ENCODE results near the gene POMC.
"Not testable (repeated sequence)": the region's sequence is repeated elsewhere in the genome, so short reads cannot be mapped to it uniquely, and the experiment has no call there.

Gene POMC

GRCh38 chr2:25158096-25158852 is 10.1 kb downstream of the POMC start:
- no peak overlapping the region for H3K4me3 ChIP-seq (ENCODE audit: low read length)
- no peaks in the 10 kb centered on the region for H3K27me3 ChIP-seq (ENCODE audit: control insufficient read depth, insufficient read depth, low read length)
- H3K9ac ChIP-seq (ENCODE audit: low read length), result no peak overlapping the region
- H3K9me3 ChIP-seq (ENCODE audit: control insufficient read depth, low read depth, low read length), result no peaks in the 10 kb centered on the region
- H3K4me1 ChIP-seq (ENCODE audit: control insufficient read depth, low read depth, low read length), result peaks cover 16% of the 10 kb centered on the region
- H3K36me3 ChIP-seq (ENCODE audit: control insufficient read depth, low read depth, low read length), result no peaks in the 10 kb centered on the region
- H3K27ac ChIP-seq (ENCODE audit: low read length), result no peak overlapping the region

GRCh38 chr2:25155401-25155800 is 13.0 kb downstream of the POMC start:
- no peak overlapping the region for H3K27ac ChIP-seq (ENCODE audit: low read length)
- H3K9me3 ChIP-seq (ENCODE audit: control insufficient read depth, low read depth, low read length), result no peaks in the 10 kb centered on the region
- H3K27me3 ChIP-seq (ENCODE audit: control insufficient read depth, insufficient read depth, low read length), result no peaks in the 10 kb centered on the region
- H3K4me1 ChIP-seq (ENCODE audit: control insufficient read depth, low read depth, low read length), result peaks cover 13% of the 10 kb centered on the region
- no peaks in the 10 kb centered on the region for H3K36me3 ChIP-seq (ENCODE audit: control insufficient read depth, low read depth, low read length)
- H3K9ac ChIP-seq (ENCODE audit: low read length), result no peak overlapping the region
- H3K4me3 ChIP-seq (ENCODE audit: low read length), result no peak overlapping the region

- Histone ChIP-seq H3K4me3 (ENCODE audit: low read length) (no peak overlapping the region), H3K36me3 (ENCODE audit: control insufficient read depth, low read depth, low read length) (no peaks in the 10 kb centered on the region), H3K9ac (ENCODE audit: low read length) (no peak overlapping the region), H3K4me1 (ENCODE audit: control insufficient read depth, low read depth, low read length) (no peaks in the 10 kb centered on the region), H3K27me3 (ENCODE audit: control insufficient read depth, insufficient read depth, low read length) (no peaks in the 10 kb centered on the region), H3K27ac (ENCODE audit: low read length) (no peak overlapping the region), H3K9me3 (ENCODE audit: control insufficient read depth, low read depth, low read length) (no peaks in the 10 kb centered on the region)
These were observed 16.7 kb downstream of the POMC start for GRCh38 chr2:25151718-25152117.

GRCh38 chr2:25150993-25151392 is 17.4 kb downstream of the POMC start:
- not testable (repeated sequence) for H3K9ac ChIP-seq (ENCODE audit: low read length); H3K27me3 ChIP-seq (ENCODE audit: control insufficient read depth, insufficient read depth, low read length); H3K9me3 ChIP-seq (ENCODE audit: control insufficient read depth, low read depth, low read length); H3K36me3 ChIP-seq (ENCODE audit: control insufficient read depth, low read depth, low read length); H3K4me3 ChIP-seq (ENCODE audit: low read length); H3K27ac ChIP-seq (ENCODE audit: low read length); H3K4me1 ChIP-seq (ENCODE audit: control insufficient read depth, low read depth, low read length)

- no peaks in the 10 kb centered on the region for H3K27me3 ChIP-seq (ENCODE audit: control insufficient read depth, insufficient read depth, low read length)
- H3K4me3 ChIP-seq (ENCODE audit: low read length), result no peak overlapping the region
- no peak overlapping the region for H3K9ac ChIP-seq (ENCODE audit: low read length)
- no peak overlapping the region for H3K27ac ChIP-seq (ENCODE audit: low read length)
- no peaks in the 10 kb centered on the region for H3K9me3 ChIP-seq (ENCODE audit: control insufficient read depth, low read depth, low read length)
- no peaks in the 10 kb centered on the region for H3K4me1 ChIP-seq (ENCODE audit: control insufficient read depth, low read depth, low read length)
- H3K36me3 ChIP-seq (ENCODE audit: control insufficient read depth, low read depth, low read length), result peaks cover 6% of the 10 kb centered on the region
These were observed 18.7 kb downstream of the POMC start for GRCh38 chr2:25149646-25150045.

- no peaks in the 10 kb centered on the region for H3K27me3 ChIP-seq (ENCODE audit: control insufficient read depth, insufficient read depth, low read length)
- H3K9me3 ChIP-seq (ENCODE audit: control insufficient read depth, low read depth, low read length), result no peaks in the 10 kb centered on the region
These were observed 21.5 kb downstream of the POMC start for GRCh38 chr2:25146896-25147295.

GRCh38 chr2:25145803-25146202 is 22.6 kb downstream of the POMC start:
- no peaks in the 10 kb centered on the region for H3K9me3 ChIP-seq (ENCODE audit: control insufficient read depth, low read depth, low read length)
- H3K4me1 ChIP-seq (ENCODE audit: control insufficient read depth, low read depth, low read length), result no peaks in the 10 kb centered on the region
- H3K4me3 ChIP-seq (ENCODE audit: low read length), result no peak overlapping the region
- no peak overlapping the region for H3K27ac ChIP-seq (ENCODE audit: low read length)
- no peak overlapping the region for H3K9ac ChIP-seq (ENCODE audit: low read length)
- no peaks in the 10 kb centered on the region for H3K27me3 ChIP-seq (ENCODE audit: control insufficient read depth, insufficient read depth, low read length)
- peaks cover 11% of the 10 kb centered on the region for H3K36me3 ChIP-seq (ENCODE audit: control insufficient read depth, low read depth, low read length)

More at GRCh38 chr2:25146896-25147295, 21.5 kb downstream of the POMC start:
- H3K4me1 ChIP-seq (ENCODE audit: control insufficient read depth, low read depth, low read length), result no peaks in the 10 kb centered on the region
- H3K36me3 ChIP-seq (ENCODE audit: control insufficient read depth, low read depth, low read length), result peaks cover 11% of the 10 kb centered on the region
- no peak overlapping the region for H3K27ac ChIP-seq (ENCODE audit: low read length)
- no peak overlapping the region for H3K9ac ChIP-seq (ENCODE audit: low read length)
- no peak overlapping the region for H3K4me3 ChIP-seq (ENCODE audit: low read length)

- H3K4me1 ChIP-seq (ENCODE audit: control insufficient read depth, low read depth, low read length), result no peaks in the 10 kb centered on the region
- no peak overlapping the region for H3K9ac ChIP-seq (ENCODE audit: low read length)
- H3K4me3 ChIP-seq (ENCODE audit: low read length), result no peak overlapping the region
- peaks cover 11% of the 10 kb centered on the region for H3K36me3 ChIP-seq (ENCODE audit: control insufficient read depth, low read depth, low read length)
- H3K27ac ChIP-seq (ENCODE audit: low read length), result no peak overlapping the region
- no peaks in the 10 kb centered on the region for H3K9me3 ChIP-seq (ENCODE audit: control insufficient read depth, low read depth, low read length)
- H3K27me3 ChIP-seq (ENCODE audit: control insufficient read depth, insufficient read depth, low read length), result no peaks in the 10 kb centered on the region
These were observed 27.3 kb downstream of the POMC start for GRCh38 chr2:25141120-25141519.

GRCh38 chr2:25140535-25140934 is 27.8 kb downstream of the POMC start:
- H3K4me1 ChIP-seq (ENCODE audit: control insufficient read depth, low read depth, low read length); H3K9me3 ChIP-seq (ENCODE audit: control insufficient read depth, low read depth, low read length); H3K4me3 ChIP-seq (ENCODE audit: low read length); H3K27ac ChIP-seq (ENCODE audit: low read length); H3K9ac ChIP-seq (ENCODE audit: low read length); H3K27me3 ChIP-seq (ENCODE audit: control insufficient read depth, insufficient read depth, low read length): not testable (repeated sequence)
- H3K36me3 ChIP-seq (ENCODE audit: control insufficient read depth, low read depth, low read length), result peaks cover 11% of the 10 kb centered on the region

- H3K27me3 ChIP-seq (ENCODE audit: control insufficient read depth, insufficient read depth, low read length), result no peaks in the 10 kb centered on the region
- H3K4me3 ChIP-seq (ENCODE audit: low read length), result no peak overlapping the region
- H3K4me1 ChIP-seq (ENCODE audit: control insufficient read depth, low read depth, low read length), result peaks cover 2% of the 10 kb centered on the region
- H3K36me3 ChIP-seq (ENCODE audit: control insufficient read depth, low read depth, low read length), result no peaks in the 10 kb centered on the region
- no peak overlapping the region for H3K9ac ChIP-seq (ENCODE audit: low read length)
- H3K27ac ChIP-seq (ENCODE audit: low read length), result no peak overlapping the region
- no peaks in the 10 kb centered on the region for H3K9me3 ChIP-seq (ENCODE audit: control insufficient read depth, low read depth, low read length)
These were observed 35.7 kb downstream of the POMC start for GRCh38 chr2:25132693-25133092.

GRCh38 chr2:25132299-25132635 is 36.1 kb downstream of the POMC start:
- Histone ChIP-seq H3K27me3 (ENCODE audit: control insufficient read depth, insufficient read depth, low read length) (no peaks in the 10 kb centered on the region), H3K4me3 (ENCODE audit: low read length) (no peak overlapping the region), H3K36me3 (ENCODE audit: control insufficient read depth, low read depth, low read length) (no peaks in the 10 kb centered on the region), H3K27ac (ENCODE audit: low read length) (no peak overlapping the region), H3K9me3 (ENCODE audit: control insufficient read depth, low read depth, low read length) (no peaks in the 10 kb centered on the region), H3K9ac (ENCODE audit: low read length) (no peak overlapping the region), H3K4me1 (ENCODE audit: control insufficient read depth, low read depth, low read length) (peaks cover 2% of the 10 kb centered on the region)

- Histone ChIP-seq H3K9me3 (ENCODE audit: control insufficient read depth, low read depth, low read length) (no peaks in the 10 kb centered on the region), H3K4me1 (ENCODE audit: control insufficient read depth, low read depth, low read length) (peaks cover 2% of the 10 kb centered on the region), H3K9ac (ENCODE audit: low read length) (no peak overlapping the region), H3K27me3 (ENCODE audit: control insufficient read depth, insufficient read depth, low read length) (no peaks in the 10 kb centered on the region), H3K27ac (ENCODE audit: low read length) (no peak overlapping the region), H3K4me3 (ENCODE audit: low read length) (no peak overlapping the region), H3K36me3 (ENCODE audit: control insufficient read depth, low read depth, low read length) (no peaks in the 10 kb centered on the region)
These were observed 36.6 kb downstream of the POMC start for GRCh38 chr2:25131567-25132298.
